Immature natural killer cell (primary cell): Measurements from ENCODE around the gene TAOK1. TPM values are rescaled to one million over a fixed set of nuclear protein-coding genes. Genes with fewer than 3 reads are reported as not detected.
A peak's percentile ranks its signal among the peaks of the same experiment; 100 is the strongest.

Experiments used
- DNase-seq, 3 donors: peaks; one replicate each; pipeline ENCODE4 v3.0.0; 2022; ENCODE audit warnings: mixed read lengths in 1 of 3
- H3K27ac Mint-ChIP-seq, 6 donors: one replicate each; pipeline ENCODE4 v1.8.0; 2020; ENCODE audit warnings: mixed read lengths in 6 of 6, mild to moderate bottlenecking in 5 of 6, inconsistent platforms in 4 of 6, moderate library complexity in 3 of 6
- H3K27me3 Mint-ChIP-seq, 3 donors: one replicate each; pipeline ENCODE4 v1.8.0; 2020 to 2021; ENCODE audit warnings: low read depth in 3 of 3, mild to moderate bottlenecking in 3 of 3, mixed read lengths in 3 of 3, moderate library complexity in 3 of 3, inconsistent platforms in 1 of 3
- H3K36me3 Mint-ChIP-seq, 3 donors: one replicate each; pipeline ENCODE4 v1.8.0; 2020; ENCODE audit warnings: mixed read lengths in 3 of 3, inconsistent platforms in 2 of 3, mild to moderate bottlenecking in 2 of 3
- H3K4me1 Mint-ChIP-seq, 2 donors: one replicate each; pipeline ENCODE4 v1.8.0; 2020; ENCODE audit warnings: inconsistent platforms in 2 of 2, mild to moderate bottlenecking in 2 of 2, mixed read lengths in 2 of 2, moderate library complexity in 1 of 2
- H3K4me3 Mint-ChIP-seq, 5 donors: one replicate each; pipeline ENCODE4 v1.8.0; 2020; ENCODE audit warnings: mild to moderate bottlenecking in 5 of 5, mixed read lengths in 5 of 5, inconsistent platforms in 3 of 5, moderate library complexity in 3 of 5
- H3K9me3 Mint-ChIP-seq, 6 donors: one replicate each; pipeline ENCODE4 v1.8.0; 2020; ENCODE audit warnings: mild to moderate bottlenecking in 6 of 6, mixed read lengths in 6 of 6, inconsistent platforms in 4 of 6, moderate library complexity in 3 of 6
- polyA plus RNA-seq, 3 donors: library from polyadenylated mRNA; unstranded; fragments of 300-500 nt; fragmentation: Illumina TruSeq; gene quantifications; one replicate each; pipeline ENCODE4 v1.2.3, GENCODE V29; 2021

TAOK1 gene
- polyA plus RNA-seq, 3 donors from 2014 or later: 2.0 to 3.4 (median 2.2) TPM

DNA sequence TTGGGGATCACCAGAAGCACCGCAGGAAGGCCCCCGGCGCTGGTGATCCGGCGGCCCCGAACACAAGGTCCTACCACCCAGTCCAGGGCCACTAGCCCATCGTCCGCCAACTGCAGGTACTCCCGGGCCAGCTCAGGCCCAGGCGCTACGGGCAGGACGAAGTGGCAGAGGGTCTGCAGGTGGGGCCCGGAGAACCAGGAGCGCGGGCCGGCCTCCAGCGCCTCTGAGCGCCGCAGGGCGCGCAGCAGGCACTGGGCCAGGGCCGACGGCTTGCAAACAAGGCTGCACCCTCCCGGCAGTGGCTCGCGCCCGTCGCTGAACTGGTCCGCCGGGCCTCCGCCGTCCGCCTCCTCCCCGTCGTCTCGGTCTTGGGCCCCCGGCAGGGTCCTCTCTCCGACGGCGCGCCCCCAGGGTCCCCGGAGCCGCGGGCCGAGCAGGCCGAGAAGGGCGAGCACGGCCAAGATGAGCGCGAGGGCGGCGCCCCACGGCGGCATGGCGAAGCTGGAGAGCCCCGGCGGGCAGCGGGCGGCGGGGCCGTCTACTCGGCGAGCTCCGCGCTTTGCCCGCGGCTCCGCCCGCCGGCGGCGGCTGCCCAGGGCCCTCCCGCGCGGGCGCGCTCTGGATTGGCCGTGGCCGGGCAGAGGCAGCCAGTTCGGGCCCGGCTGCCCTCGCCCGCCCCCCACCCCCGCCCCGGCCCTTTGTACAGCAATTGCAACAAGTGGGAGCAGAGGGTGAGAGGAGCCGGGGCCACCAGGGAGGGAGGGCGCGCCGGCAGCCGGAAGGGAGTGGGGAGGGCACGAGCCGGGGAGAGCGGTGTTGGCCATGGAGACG lies 176.5 kb downstream of the TAOK1 start, which contains the start of gene ABHD15:
Gene ABHD15 (minus strand): TSS at position 565 of the 831 bp plus-strand sequence. CDS start 71 bp downstream, at position 494.
- H3K4me1 Mint-ChIP-seq: peaks cover 45 to 53% of the 10 kb centered on the region in 2 donors
- H3K9me3 Mint-ChIP-seq: no peaks in the 10 kb centered on the region
- DNase-seq: peak; percentile 76 to 77 (median 77)
- H3K36me3 Mint-ChIP-seq: peaks cover 5 to 9% (median 6%) of the 10 kb centered on the region in 3 donors
- peak within 1 kb of the TSS; percentile 92 to 99 (median 98) for H3K4me3 Mint-ChIP-seq
- H3K27ac Mint-ChIP-seq: peak within 1 kb of the TSS; percentile 92 to 98 (median 96)
- peaks cover 9 to 25% (median 20%) of the 10 kb centered on the region in 3 donors for H3K27me3 Mint-ChIP-seq

DNA sequence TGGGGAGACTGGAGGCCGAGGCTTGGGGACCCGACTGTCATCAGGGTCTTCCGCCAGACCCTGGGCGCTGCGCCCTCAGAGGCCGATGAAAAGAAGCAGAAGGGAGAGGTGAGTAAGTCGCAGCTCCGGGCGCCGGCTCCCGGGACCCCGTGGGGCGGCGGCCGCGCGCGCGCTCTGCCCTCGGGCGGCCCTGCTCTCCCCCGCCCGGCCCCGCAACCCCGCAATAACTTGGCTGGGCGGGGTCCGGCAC lies 177.1 kb downstream of the TAOK1 start:
- peak overlapping the region; percentile 75 to 96 (median 90) for H3K27ac Mint-ChIP-seq
- H3K9me3 Mint-ChIP-seq: no peaks in the 10 kb centered on the region
- H3K4me1 Mint-ChIP-seq: peaks cover 39 to 48% of the 10 kb centered on the region in 2 donors
- H3K4me3 Mint-ChIP-seq: peak overlapping the region; percentile 91 to 99 (median 98)
- H3K27me3 Mint-ChIP-seq: peaks cover 9 to 20% (median 19%) of the 10 kb centered on the region in 3 donors
- H3K36me3 Mint-ChIP-seq: peaks cover under 1 to 5% (median under 1%) of the 10 kb centered on the region in 3 donors
- no peak for DNase-seq

DNA sequence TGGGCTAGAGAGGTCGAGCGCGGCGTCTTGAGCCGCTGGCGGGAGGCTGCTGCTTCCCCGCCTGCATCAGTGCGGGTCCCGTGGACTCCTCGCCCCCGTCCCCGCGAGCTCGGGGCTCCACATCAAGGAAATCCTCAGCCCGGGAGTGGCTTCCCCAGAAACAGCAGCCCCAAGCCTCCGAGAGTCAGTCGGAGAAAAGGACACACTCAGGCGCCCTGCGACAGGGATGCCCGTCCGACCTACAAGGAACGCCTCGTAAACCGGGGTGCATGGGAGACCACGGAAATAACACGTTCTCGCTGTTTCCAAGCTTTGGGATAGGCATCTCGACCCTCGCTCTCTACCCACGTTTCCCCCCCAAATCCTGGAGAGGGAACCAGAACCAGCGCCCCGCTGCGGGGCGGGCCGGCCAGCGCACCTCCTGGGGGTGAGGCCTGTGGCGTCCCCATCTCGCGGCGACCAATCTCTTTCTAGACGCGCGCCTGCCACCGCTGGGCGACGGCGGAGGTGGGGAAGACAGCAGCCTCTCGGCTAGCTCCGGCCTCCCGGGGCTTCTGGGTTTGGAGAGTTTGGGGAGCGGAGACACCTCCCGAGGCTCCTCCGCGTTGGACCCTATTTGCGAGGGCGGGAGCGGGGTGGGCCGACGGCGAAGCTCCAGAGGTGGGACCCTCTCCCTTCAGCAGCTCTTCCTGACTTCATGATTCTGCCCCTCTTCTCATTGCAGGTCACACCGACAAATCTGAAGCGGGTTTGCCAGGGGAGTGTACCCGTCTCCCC lies 177.6 kb downstream of the TAOK1 start:
- peaks cover 9 to 19% (median 19%) of the 10 kb centered on the region in 3 donors for H3K27me3 Mint-ChIP-seq
- no peaks in the 10 kb centered on the region for H3K9me3 Mint-ChIP-seq
- peak overlapping the region; percentile 92 to 98 (median 96) for H3K27ac Mint-ChIP-seq
- peaks cover 0 to 4% (median 0%) of the 10 kb centered on the region in 3 donors for H3K36me3 Mint-ChIP-seq
- peak overlapping the region; percentile 91 to 99 (median 98) for H3K4me3 Mint-ChIP-seq
- peaks cover 34 to 42% of the 10 kb centered on the region in 2 donors for H3K4me1 Mint-ChIP-seq
- DNase-seq: peak; percentile 75 to 80 (median 78)

DNA sequence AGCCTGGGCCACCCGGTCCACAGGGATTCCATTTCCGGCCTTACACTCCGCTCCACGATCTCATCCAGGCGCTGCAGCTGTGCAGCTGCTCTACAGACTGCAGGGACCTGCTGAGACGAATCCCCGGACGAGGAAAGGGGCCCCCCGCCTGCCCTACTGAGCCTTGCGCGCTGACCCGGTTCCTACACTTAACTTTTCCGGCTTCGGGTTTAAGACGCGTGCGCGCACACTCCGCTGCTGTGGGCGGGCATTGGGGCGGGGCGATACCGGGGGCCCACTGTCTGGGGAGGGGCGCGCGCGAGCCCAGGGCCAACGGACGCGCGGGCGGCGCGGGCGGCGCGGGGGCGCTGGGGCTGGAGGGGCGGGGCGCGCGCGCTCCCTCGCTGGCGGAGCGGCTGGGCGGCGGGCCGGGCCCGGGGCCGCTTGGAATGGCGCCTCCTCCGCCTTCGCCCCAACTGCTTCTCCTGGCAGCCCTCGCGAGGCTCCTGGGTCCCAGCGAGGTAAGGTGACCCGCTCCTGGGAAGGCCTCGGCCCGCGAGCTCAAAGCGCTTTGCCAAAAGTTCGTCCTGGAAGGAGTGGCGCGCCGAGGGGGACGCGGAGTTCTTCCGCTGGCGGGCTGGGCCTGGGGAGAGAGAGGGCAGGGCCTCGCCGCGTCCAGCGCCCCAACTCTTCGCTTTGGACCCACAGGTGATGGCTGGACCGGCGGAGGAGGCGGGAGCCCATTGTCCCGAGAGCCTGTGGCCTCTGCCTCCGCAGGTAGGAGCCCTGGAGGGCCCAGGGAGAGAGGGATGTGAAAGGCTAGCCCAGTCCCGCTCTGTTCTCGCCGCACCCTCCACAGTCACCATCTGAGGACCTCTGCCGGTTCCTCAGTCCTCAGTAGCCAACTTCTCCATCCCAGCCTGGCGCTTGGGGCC lies 178.4 kb downstream of the TAOK1 start, which contains the start of gene TP53I13:
Gene TP53I13 (plus strand): TSS at position 371 of the 914 bp plus-strand sequence. CDS start 58 bp downstream, at position 429.
- Mint-ChIP-seq H3K36me3 (peaks cover 0 to 4% (median 0%) of the 10 kb centered on the region in 3 donors), H3K9me3 (no peaks in the 10 kb centered on the region), H3K27me3 (peaks cover 8 to 19% (median 16%) of the 10 kb centered on the region in 3 donors), H3K4me3 (peak within 1 kb of the TSS; percentile 91 to 99 (median 98)), H3K4me1 (peaks cover 30 to 38% of the 10 kb centered on the region in 2 donors), H3K27ac (peak within 1 kb of the TSS; percentile 92 to 98 (median 96))
- peak; percentile 83 to 88 (median 84) for DNase-seq

DNA sequence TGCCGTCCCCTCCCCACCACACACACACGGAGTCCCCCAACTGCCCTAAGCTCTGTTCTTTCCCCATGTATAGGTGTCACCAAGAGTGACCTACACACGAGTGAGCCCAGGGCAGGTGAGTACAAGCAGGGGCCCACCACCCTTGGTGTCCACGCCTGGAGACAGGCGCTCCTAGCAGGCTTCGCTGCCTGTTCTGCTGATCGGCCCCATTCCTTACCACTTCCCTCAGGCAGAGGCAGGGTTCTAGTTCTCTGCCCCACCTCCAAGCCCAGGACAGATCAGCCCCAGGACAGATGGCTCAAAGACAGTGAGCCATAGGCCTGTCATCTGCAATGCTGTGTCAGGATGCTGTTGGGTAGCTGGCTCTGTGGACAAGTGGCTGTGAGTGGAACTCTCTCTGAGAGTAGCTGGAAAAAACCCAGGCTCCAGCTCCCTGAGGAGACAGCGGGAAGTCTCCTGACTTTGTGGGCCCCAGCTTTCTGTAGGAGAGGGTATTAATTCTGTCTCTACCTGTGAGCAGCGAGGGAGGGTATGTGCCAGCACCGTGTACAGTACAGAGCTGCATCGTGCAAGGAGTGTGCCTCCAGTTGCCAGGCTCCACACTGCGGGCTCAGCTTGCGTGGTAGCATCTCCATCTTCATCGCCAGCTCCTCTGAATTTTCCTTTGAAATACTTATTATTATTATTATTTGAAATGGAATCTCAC lies 179.2 kb downstream of the TAOK1 start:
- Mint-ChIP-seq H3K27me3 (peaks cover 8 to 17% (median 12%) of the 10 kb centered on the region in 3 donors), H3K27ac (peak overlapping the region; percentile 60 to 85 (median 78)), H3K9me3 (no peaks in the 10 kb centered on the region), H3K4me3 (peak overlapping the region; percentile 75 to 89 (median 85)), H3K36me3 (no peaks in the 10 kb centered on the region), H3K4me1 (peaks cover 23 to 30% of the 10 kb centered on the region in 2 donors)
- no peak for DNase-seq

DNA sequence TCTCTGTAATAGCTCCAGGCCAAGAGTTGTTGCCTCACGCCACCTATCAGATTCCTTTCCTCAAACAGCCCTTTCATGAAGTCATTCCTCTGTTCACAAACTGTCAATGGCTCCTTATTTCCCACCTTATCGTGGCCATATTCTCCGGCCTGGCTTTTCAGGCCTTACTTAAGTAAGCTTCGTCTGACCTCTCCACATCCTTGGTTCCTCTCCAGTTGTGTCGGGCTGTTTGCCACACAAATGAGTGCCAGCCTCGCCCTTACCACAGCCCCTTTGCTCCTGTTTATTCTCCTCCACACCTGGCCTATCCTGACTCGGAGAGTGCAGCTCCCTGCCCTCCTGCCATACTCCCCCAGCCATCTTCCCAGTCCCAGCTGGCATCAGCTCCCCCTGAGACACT lies 180.4 kb downstream of the TAOK1 start:
- Mint-ChIP-seq H3K9me3 (no peaks in the 10 kb centered on the region), H3K27me3 (peaks cover 11 to 17% (median 12%) of the 10 kb centered on the region in 3 donors), H3K4me3 (peak overlapping the region; percentile 3 to 59 (median 50)), H3K36me3 (no peaks in the 10 kb centered on the region), H3K27ac (peak overlapping the region in 2 of 6 donors; percentile 20 to 75), H3K4me1 (peaks cover 14 to 21% of the 10 kb centered on the region in 2 donors)
- no peak for DNase-seq

DNA sequence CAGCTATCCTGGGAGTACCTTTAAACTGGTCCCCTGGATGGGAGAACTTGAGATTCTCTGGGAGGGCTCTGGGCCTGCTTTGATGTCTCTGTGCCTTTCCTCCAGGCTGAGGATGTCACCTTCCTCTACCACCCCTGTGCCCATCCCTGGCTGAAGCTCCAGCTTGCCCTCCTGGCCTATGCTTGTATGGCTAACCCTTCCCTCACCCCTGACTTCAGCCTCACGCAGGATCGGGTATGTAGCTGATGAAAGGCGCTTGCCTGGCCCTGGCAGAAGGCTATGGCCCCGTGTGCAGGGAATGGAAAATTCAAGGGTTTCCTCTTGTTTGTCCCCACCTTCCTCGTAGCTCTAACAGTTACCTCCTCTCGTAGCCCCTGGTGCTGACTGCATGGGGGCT lies 181.3 kb downstream of the TAOK1 start:
- no peaks in the 10 kb centered on the region for H3K9me3 Mint-ChIP-seq
- H3K27me3 Mint-ChIP-seq: peaks cover 8 to 9% (median 9%) of the 10 kb centered on the region in 3 donors
- H3K4me1 Mint-ChIP-seq: peaks cover 7 to 14% of the 10 kb centered on the region in 2 donors
- DNase-seq: no peak
- no peaks in the 10 kb centered on the region for H3K36me3 Mint-ChIP-seq
- H3K27ac Mint-ChIP-seq: no peak overlapping the region
- peak overlapping the region in 1 of 5 donors; percentile 55 for H3K4me3 Mint-ChIP-seq

DNA sequence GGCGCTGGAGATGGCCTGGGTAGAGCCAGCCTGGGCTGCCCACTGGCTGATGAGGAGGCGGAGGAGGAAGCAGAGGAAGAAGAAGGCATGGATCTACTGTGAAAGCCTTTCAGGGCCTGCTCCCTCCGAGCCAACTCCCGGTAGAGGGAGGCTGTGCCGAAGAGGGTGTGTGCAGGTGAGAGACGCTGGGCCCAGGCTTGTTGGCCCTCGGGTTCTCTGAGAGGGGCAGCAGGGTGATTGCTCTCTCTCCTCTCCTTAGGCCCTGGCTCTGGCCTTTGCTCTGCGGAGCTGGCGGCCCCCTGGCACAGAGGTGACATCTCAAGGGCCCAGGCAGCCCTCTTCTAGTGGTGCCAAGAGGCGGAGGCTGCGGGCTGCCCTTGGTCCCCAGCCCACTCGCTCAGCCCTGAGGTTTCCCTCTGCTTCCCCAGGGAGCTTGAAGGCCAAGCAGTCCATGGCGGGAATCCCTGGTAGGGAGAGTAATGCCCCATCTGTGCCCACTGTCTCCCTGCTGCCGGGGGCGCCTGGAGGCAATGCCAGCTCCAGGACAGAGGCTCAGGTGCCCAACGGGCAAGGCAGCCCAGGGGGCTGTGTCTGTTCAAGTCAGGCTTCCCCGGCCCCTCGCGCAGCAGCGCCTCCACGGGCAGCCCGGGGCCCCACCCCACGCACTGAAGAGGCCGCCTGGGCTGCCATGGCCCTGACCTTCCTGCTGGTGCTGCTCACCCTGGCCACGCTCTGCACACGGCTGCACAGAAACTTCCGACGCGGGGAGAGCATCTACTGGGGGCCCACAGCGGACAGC lies 181.9 kb downstream of the TAOK1 start:
- DNase-seq: no peak
- Mint-ChIP-seq H3K36me3 (no peaks in the 10 kb centered on the region), H3K27ac (no peak overlapping the region), H3K9me3 (no peaks in the 10 kb centered on the region), H3K4me3 (peak overlapping the region in 1 of 5 donors; percentile 55), H3K27me3 (peaks cover 8 to 9% (median 9%) of the 10 kb centered on the region in 3 donors), H3K4me1 (peaks cover 7 to 14% of the 10 kb centered on the region in 2 donors)

DNA sequence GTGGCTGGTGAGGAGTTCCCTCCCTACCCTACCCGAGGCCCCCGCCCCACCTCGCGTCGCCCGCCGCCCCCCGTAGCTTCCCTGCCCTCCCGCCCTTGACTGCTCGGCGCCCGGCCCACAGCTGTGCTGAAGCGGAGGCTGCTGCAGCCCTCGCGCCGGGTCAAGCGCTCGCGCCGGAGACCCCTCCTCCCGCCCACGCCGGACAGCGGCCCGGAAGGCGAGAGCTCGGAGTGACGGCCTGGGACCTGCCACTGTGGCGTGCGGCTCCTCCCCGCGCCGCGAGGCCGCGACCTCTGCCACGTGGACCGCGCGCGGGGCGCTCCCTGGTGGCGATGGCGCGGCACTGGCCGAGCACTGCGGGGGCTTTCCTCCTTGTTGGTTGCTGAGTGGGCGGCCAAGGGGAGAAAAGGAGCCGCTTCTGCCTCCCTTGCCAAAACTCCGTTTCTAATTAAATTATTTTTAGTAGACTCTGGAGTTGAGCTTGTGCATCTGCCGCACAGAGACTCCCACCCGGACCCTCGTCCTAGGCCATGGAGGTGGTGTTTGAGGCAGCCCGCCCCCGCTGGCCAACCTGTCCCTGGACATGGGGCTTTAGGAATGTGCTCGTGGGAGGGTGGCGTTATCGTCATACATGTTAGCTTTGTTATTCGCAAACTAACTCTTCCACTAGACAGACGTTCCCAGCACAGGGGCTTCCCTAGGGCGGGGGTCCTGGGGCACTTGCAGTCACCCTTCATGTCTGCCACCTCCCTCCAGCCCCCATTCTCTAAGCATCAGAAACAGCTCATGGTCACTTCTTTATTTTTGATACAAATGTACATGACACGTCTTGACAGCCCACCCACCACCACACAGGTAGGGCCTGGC lies 182.8 kb downstream of the TAOK1 start:
- no peaks in the 10 kb centered on the region for H3K36me3 Mint-ChIP-seq
- H3K4me1 Mint-ChIP-seq: peaks cover 7 to 14% of the 10 kb centered on the region in 2 donors
- peak in 2 of 3 donors; percentile 68 to 71 for DNase-seq
- no peak overlapping the region for H3K27ac Mint-ChIP-seq
- H3K9me3 Mint-ChIP-seq: no peaks in the 10 kb centered on the region
- peaks cover 6 to 8% (median 6%) of the 10 kb centered on the region in 3 donors for H3K27me3 Mint-ChIP-seq
- peak overlapping the region in 1 of 5 donors; percentile 12 for H3K4me3 Mint-ChIP-seq

DNA sequence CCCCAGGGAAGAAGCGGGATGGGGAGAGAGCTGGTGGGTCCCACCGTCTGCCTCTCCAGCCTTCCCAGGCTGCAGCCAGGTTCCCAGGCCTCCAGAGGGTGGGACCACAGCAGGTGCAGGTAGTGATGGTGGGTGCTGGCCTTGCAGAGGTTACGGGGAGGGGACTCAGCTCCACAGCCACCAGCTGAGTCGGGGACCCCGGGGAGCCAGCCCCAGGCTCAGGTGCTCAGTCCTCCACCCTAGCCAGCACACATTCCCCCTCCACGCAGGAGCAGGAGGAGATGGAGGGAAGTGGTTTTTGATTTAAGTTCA lies 183.4 kb downstream of the TAOK1 start:
- H3K4me1 Mint-ChIP-seq: peaks cover 7 to 14% of the 10 kb centered on the region in 2 donors
- DNase-seq: no peak

More for the DNA sequence above, 183.4 kb downstream of the TAOK1 start:
- Mint-ChIP-seq H3K4me3 (no peak overlapping the region), H3K27me3 (peaks cover 2 to 8% (median 3%) of the 10 kb centered on the region in 3 donors), H3K9me3 (no peaks in the 10 kb centered on the region), H3K36me3 (no peaks in the 10 kb centered on the region), H3K27ac (peak overlapping the region in 1 of 6 donors; percentile 17)
